ENCODE data around the gene RBMS3.

RBMS3 gene

DNA sequence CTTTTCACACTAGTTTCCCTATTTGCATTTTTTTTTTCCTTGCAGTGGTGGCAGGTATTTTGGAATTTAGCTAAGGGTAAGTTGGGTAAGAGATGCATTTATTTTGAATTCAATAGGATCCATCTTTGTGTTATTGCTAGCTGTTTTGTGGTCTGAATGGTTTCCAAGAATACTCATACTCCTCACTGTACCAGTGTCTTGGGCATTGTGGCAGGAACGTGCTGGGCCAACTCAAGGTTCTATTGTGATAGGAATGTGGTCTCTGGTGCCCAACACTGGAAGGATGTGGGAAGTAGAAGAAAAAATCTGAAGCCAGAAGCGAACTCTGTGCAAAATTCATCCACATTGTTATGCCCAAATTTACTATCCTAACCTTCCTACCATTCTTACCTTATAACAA lies 135.6 kb downstream of the RBMS3 start:
- Histone ChIP-seq H3K9ac (ENCODE audit: low read length) (no peak overlapping the region), H3K36me3 (ENCODE audit: insufficient read depth, low read length) (no peaks in the 10 kb centered on the region), H3K27me3 (ENCODE audit: control insufficient read depth in 1 of 2, insufficient read depth in 2 of 2, low read length in 2 of 2) (no peaks in the 10 kb centered on the region), H3K4me1 (ENCODE audit: insufficient read depth, low read length) (peaks cover 5% of the 10 kb centered on the region), H3K27ac (ENCODE audit: low read depth, low read length) (no peak overlapping the region), H3K9me3 (ENCODE audit: low read length) (no peaks in the 10 kb centered on the region), H3K4me3 (ENCODE audit: low read depth in 1 of 2, low read length in 2 of 2) (no peak overlapping the region)

DNA sequence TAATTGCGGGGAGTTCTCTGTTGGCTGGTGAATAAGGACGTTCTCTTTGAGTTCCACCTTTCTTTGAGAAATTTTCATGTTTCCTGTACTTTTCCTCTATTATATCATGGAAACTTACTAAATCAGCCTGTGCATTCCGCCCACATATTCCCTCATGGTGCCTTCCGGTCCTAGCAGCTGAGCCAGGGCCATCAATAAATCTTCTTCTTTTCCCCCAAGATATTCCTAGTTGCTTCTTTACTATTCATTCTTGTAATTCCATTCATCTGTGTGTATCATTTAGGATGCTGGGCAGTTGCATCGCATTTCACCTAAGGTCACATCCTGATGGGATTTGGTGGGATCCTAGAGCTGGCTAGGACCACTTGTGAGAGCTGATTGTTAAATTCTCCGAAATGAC lies 139.2 kb downstream of the RBMS3 start:
- H3K4me1 ChIP-seq (ENCODE audit: insufficient read depth, low read length): no peaks in the 10 kb centered on the region
- H3K27me3 ChIP-seq (ENCODE audit: control insufficient read depth in 1 of 2, insufficient read depth in 2 of 2, low read length in 2 of 2): no peaks in the 10 kb centered on the region
- H3K9me3 ChIP-seq (ENCODE audit: low read length): no peaks in the 10 kb centered on the region
- H3K36me3 ChIP-seq (ENCODE audit: insufficient read depth, low read length): no peaks in the 10 kb centered on the region
- H3K9ac ChIP-seq (ENCODE audit: low read length): no peak overlapping the region
- H3K27ac ChIP-seq (ENCODE audit: low read depth, low read length): no peak overlapping the region
- no peak overlapping the region for H3K4me3 ChIP-seq (ENCODE audit: low read depth in 1 of 2, low read length in 2 of 2)

DNA sequence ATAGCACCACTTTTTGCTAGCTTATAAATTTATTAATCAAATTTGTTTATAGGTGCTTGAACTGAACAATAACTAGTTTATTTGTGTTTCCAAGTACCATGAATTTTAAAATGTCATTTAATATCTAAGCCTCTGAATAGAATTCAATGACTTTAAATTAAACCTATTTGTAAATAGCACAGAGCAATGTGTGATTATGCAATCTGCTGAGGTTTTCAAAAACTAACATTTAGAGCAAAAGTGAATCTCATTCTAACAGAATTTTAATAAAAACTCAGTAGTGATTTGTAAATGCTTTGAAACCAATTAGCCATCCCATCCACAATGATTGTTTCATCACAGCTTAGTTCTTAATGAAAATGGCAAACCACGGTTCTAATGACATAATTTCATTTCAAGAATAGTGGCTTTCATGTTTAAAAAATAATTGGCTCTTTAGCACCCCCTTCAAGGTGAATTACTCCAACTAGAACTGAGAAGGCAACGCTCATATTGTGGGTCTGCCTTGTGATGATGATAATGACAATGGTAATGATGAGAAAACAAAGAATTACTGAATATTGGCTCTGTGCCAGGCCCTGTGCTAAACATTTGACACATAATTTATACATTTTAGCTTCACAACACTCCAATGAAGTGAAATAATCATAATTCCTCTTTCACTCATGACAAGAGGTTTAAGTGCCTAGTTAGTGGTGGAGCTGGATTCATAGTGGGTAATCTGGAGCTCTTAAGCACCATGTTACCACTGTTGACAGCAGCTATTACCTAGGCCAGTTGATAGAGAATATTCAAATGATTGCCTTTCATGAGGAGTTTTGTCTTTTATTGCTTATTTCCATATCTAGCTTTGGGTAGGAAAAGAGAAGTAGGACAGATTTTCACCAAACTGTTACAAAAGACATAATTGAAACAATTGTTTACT lies 145.7 kb downstream of the RBMS3 start:
- H3K9ac ChIP-seq (ENCODE audit: low read length): no peak overlapping the region
- no peak overlapping the region for H3K27ac ChIP-seq (ENCODE audit: low read depth, low read length)
- peaks cover 41% of the 10 kb centered on the region for H3K4me1 ChIP-seq (ENCODE audit: insufficient read depth, low read length)
- H3K36me3 ChIP-seq (ENCODE audit: insufficient read depth, low read length): no peaks in the 10 kb centered on the region
- H3K27me3 ChIP-seq (ENCODE audit: control insufficient read depth in 1 of 2, insufficient read depth in 2 of 2, low read length in 2 of 2): no peaks in the 10 kb centered on the region
- H3K4me3 ChIP-seq (ENCODE audit: low read depth in 1 of 2, low read length in 2 of 2): no peak overlapping the region
- no peaks in the 10 kb centered on the region for H3K9me3 ChIP-seq (ENCODE audit: low read length)

DNA sequence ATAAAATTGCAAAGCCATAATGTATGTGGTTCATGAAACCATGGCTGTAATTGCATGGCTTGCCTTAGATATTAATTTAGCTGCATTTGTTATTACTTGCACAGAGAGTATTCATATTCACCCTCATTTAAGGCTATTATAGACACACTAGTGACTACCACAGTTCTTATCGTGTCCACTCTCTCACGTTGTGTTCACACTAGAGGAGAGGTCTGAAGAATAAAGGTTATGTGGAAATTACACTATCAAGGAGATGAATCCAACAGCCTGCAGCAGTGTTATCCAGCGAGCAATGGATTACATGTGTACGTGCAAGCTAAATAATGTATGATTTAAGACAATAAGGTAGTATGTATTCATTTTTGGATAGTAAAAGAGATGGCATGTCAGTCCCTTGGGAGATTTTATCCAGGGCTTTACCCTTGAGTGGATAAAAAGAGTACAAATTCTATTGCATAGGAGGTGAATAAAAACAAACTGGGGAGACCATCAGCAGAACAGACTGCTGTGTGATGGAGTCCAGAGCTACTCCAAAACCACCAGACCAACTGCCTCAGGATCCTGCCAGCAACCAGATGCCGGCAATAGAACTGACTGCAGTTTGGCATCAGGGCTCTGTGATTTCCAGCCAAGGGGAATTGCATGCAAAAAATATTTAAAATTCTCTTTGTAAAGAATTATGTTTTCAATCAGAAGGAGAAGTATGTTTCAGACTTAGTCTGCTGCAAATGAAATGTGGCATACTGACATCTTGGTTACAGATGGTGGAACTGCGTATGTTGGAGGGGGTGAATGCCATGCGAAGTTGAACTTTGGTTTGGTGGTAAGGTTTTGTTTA lies 146.6 kb downstream of the RBMS3 start:
- H3K4me1 ChIP-seq (ENCODE audit: insufficient read depth, low read length): peaks cover 41% of the 10 kb centered on the region
- H3K4me3 ChIP-seq (ENCODE audit: low read depth in 1 of 2, low read length in 2 of 2): no peak overlapping the region
- no peaks in the 10 kb centered on the region for H3K27me3 ChIP-seq (ENCODE audit: control insufficient read depth in 1 of 2, insufficient read depth in 2 of 2, low read length in 2 of 2)
- no peaks in the 10 kb centered on the region for H3K36me3 ChIP-seq (ENCODE audit: insufficient read depth, low read length)
- no peak overlapping the region for H3K9ac ChIP-seq (ENCODE audit: low read length)
- H3K9me3 ChIP-seq (ENCODE audit: low read length): no peaks in the 10 kb centered on the region
- H3K27ac ChIP-seq (ENCODE audit: low read depth, low read length): no peak overlapping the region

DNA sequence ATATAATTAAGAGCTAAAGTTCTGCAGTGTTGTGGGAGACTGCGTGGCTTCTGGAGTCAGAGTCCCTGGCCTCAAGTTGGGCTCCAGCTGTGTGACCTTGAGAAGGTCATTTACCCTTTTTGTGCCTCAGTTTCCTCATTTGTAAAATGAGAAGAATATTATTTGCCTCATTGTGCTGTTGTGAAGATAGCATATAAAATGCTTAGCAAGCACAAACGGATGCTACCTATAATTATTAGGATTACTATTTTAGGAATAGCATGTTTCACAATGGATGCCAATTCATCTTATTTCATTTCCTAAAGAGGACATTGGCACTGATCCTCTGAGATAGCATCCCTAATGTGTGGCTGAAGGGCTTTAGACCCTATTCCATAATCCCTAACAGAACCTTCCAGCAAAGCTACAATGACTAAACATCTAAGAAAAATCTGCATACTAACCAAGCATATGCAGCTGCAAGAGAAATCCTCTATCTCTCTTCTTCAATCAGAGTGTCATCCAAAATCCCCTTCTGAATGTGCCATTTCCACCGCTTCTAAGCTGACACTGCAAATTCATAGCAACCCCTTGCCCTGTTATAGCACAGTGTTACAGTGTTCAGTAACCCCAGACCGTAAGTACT lies 148.3 kb downstream of the RBMS3 start:
- Histone ChIP-seq H3K27me3 (ENCODE audit: control insufficient read depth in 1 of 2, insufficient read depth in 2 of 2, low read length in 2 of 2) (no peaks in the 10 kb centered on the region), H3K27ac (ENCODE audit: low read depth, low read length) (no peak overlapping the region), H3K9me3 (ENCODE audit: low read length) (no peaks in the 10 kb centered on the region), H3K4me1 (ENCODE audit: insufficient read depth, low read length) (peaks cover 41% of the 10 kb centered on the region), H3K4me3 (ENCODE audit: low read depth in 1 of 2, low read length in 2 of 2) (no peak overlapping the region), H3K36me3 (ENCODE audit: insufficient read depth, low read length) (no peaks in the 10 kb centered on the region), H3K9ac (ENCODE audit: low read length) (no peak overlapping the region)

DNA sequence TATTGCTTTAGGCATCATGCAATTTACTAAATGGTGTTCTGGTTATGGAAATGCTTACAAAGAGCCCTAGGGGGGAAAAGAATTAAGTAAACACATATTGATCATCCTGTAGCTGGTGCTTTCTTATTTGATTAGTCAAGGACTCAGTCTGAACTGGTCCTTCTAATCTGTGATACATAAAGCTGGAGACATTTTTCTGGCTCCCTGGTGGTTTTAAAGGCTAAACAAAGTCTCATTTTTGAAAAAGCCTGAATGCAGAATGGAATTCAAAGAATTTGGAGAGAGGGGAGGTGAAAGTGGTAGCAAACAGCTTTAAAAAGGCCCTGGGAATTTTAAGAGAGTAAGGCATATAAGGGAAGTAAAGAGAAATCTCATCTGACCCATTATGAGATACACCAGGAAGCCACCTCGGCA lies 149.7 kb downstream of the RBMS3 start:
- Histone ChIP-seq H3K9ac (ENCODE audit: low read length) (no peak overlapping the region), H3K27ac (ENCODE audit: low read depth, low read length) (no peak overlapping the region), H3K27me3 (ENCODE audit: control insufficient read depth in 1 of 2, insufficient read depth in 2 of 2, low read length in 2 of 2) (no peaks in the 10 kb centered on the region), H3K4me1 (ENCODE audit: insufficient read depth, low read length) (peaks cover 41% of the 10 kb centered on the region), H3K4me3 (ENCODE audit: low read depth in 1 of 2, low read length in 2 of 2) (no peak overlapping the region), H3K9me3 (ENCODE audit: low read length) (no peaks in the 10 kb centered on the region), H3K36me3 (ENCODE audit: insufficient read depth, low read length) (no peaks in the 10 kb centered on the region)

DNA sequence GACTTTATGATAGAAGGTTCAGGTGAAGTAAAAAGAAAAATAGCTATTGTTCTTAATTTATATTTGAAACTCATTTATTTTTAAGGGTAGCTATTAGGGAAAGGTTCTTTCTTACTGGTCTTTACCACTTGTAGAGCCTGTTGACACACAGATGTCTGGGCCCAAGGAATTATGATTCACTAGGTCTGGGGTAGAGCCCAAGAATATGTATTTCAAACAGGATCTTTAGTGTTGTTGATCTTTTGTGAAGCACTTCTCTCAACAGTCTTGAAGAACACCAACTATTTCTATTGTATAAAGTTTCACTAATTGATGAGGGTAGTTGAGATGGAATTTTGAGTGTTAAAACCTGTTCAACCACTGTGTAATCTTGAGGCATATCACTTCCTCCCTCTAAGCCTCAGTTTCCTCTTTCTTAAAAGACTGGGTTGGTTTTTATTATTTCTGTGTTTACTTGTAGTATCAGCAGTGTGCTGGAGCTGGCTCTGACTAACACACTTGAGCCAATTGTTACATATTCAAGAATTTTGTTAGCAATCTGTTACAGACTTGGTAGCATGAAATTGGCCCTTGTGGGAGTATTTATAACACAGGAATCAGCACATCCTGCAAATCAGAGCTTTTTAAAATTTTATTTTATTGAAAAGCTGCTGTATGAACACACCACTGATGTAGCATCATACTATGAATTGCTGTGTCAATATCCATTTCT lies 155.9 kb downstream of the RBMS3 start:
- Histone ChIP-seq H3K27ac (ENCODE audit: low read depth, low read length) (no peak overlapping the region), H3K36me3 (ENCODE audit: insufficient read depth, low read length) (no peaks in the 10 kb centered on the region), H3K9ac (ENCODE audit: low read length) (no peak overlapping the region), H3K4me1 (ENCODE audit: insufficient read depth, low read length) (peaks cover 4% of the 10 kb centered on the region), H3K27me3 (ENCODE audit: control insufficient read depth in 1 of 2, insufficient read depth in 2 of 2, low read length in 2 of 2) (no peaks in the 10 kb centered on the region), H3K4me3 (ENCODE audit: low read depth in 1 of 2, low read length in 2 of 2) (no peak overlapping the region), H3K9me3 (ENCODE audit: low read length) (no peaks in the 10 kb centered on the region)

DNA sequence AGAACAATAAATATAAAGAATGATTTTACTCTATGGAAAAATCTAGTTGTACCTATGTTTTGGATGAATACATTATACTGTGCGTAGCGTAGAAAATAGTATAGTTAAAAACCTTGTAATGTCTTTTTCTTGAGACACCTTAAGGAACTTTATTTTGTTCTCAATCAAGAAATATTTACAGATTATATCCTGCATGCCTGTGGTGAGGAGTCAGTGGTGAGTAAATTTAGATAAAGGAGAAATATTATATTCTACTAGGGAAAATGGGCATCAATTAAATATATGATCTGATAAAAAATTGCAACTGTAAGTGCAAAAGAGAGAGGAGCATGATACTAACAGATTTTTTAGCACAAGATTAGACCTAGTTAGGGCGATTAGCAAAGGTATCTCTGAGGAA lies 157.7 kb downstream of the RBMS3 start:
- no peak overlapping the region for H3K9ac ChIP-seq (ENCODE audit: low read length)
- H3K27me3 ChIP-seq (ENCODE audit: control insufficient read depth in 1 of 2, insufficient read depth in 2 of 2, low read length in 2 of 2): no peaks in the 10 kb centered on the region
- H3K4me3 ChIP-seq (ENCODE audit: low read depth in 1 of 2, low read length in 2 of 2): no peak overlapping the region
- H3K9me3 ChIP-seq (ENCODE audit: low read length): no peaks in the 10 kb centered on the region
- H3K36me3 ChIP-seq (ENCODE audit: insufficient read depth, low read length): no peaks in the 10 kb centered on the region
- no peak overlapping the region for H3K27ac ChIP-seq (ENCODE audit: low read depth, low read length)
- H3K4me1 ChIP-seq (ENCODE audit: insufficient read depth, low read length): peaks cover 4% of the 10 kb centered on the region

DNA sequence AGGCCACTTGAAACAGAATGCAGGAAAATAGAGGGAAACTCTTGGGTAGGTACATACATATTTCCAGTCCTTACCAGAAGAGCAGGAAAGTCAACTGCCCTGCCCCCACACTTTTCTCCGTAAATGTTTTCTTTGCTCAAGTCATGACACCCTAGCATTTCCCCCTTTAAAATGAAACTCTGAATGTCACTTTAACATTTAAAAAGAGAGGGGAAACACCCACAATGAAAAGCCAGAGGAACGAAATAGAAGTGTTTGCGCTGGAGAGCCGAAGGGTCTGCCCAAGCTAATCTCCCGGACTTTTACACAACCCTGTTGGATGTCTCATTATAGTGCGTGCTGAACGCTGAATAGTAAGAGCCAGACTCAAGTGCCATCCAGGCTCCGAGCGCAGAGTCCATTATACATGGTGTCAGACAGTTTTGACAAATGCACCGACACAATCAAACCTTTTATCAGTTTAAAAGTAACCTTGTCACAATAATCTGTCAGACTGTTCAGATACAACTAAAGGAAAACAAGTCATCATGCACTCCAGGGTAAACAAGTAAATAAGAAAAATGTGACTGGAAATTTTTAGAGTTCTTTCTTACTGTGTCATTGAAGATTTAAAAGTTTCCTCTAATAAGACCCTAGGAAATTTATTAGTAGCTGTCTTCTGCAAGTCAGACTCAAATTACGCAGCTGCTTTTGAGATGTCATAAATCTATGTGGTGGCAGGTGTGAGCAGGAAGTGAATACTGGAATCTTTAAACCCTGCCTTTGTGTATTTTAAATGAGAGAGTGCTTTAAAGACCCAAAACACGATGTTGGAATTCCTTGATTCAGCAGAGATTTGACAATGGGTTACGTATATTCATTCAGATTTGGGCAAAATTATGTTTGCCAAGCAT lies 159.8 kb downstream of the RBMS3 start:
- Histone ChIP-seq H3K27me3 (ENCODE audit: control insufficient read depth in 1 of 2, insufficient read depth in 2 of 2, low read length in 2 of 2) (no peaks in the 10 kb centered on the region), H3K27ac (ENCODE audit: low read depth, low read length) (no peak overlapping the region), H3K36me3 (ENCODE audit: insufficient read depth, low read length) (no peaks in the 10 kb centered on the region), H3K4me1 (ENCODE audit: insufficient read depth, low read length) (peaks cover 4% of the 10 kb centered on the region), H3K9ac (ENCODE audit: low read length) (no peak overlapping the region), H3K9me3 (ENCODE audit: low read length) (no peaks in the 10 kb centered on the region), H3K4me3 (ENCODE audit: low read depth in 1 of 2, low read length in 2 of 2) (no peak overlapping the region)

DNA sequence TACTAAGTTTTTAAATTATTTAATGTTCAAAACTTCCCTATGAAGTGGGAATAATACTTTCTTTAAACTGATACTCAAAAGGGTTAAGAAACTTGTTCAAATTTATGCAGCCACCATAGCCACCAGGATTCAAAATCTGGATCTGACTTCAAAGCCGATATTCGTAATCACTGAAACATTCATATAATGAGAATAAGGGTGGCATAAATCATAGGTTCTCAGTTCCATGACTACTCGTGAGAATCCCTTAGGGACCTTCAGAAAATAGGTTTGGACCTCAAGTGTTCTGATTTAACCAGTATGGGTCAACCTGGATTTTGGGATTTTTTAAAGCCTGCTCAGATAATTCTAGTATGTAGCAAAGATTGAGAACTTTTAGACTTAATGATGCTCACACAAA lies 160.6 kb downstream of the RBMS3 start:
- Histone ChIP-seq H3K27me3 (ENCODE audit: control insufficient read depth in 1 of 2, insufficient read depth in 2 of 2, low read length in 2 of 2) (no peaks in the 10 kb centered on the region), H3K9me3 (ENCODE audit: low read length) (no peaks in the 10 kb centered on the region), H3K4me3 (ENCODE audit: low read depth in 1 of 2, low read length in 2 of 2) (no peak overlapping the region), H3K27ac (ENCODE audit: low read depth, low read length) (no peak overlapping the region), H3K9ac (ENCODE audit: low read length) (no peak overlapping the region), H3K4me1 (ENCODE audit: insufficient read depth, low read length) (peaks cover 4% of the 10 kb centered on the region), H3K36me3 (ENCODE audit: insufficient read depth, low read length) (no peaks in the 10 kb centered on the region)

Measured in muscle layer of colon (tissue), 2 donors.